IPS-18c (cell line): ENCODE data around the gene SPANXC.
"Not testable (repeated sequence)": the region's sequence is repeated elsewhere in the genome, so short reads cannot be mapped to it uniquely, and the experiment has no call there.

Experiments
- H3K4me3 ChIP-seq: 2 replicates; pipeline ENCODE4 v1.7.0; 2013; ENCODE audit warnings: low read depth, mild to moderate bottlenecking, low read length, moderate library complexity; ENCODE audit not compliant: insufficient read depth
- H3K9me3 ChIP-seq: one replicate; pipeline ENCODE4 v1.6.1; 2013; ENCODE audit warnings: mild to moderate bottlenecking, low read length, moderate library complexity; ENCODE audit not compliant: control insufficient read depth, insufficient read depth

SPANXC gene

DNA sequence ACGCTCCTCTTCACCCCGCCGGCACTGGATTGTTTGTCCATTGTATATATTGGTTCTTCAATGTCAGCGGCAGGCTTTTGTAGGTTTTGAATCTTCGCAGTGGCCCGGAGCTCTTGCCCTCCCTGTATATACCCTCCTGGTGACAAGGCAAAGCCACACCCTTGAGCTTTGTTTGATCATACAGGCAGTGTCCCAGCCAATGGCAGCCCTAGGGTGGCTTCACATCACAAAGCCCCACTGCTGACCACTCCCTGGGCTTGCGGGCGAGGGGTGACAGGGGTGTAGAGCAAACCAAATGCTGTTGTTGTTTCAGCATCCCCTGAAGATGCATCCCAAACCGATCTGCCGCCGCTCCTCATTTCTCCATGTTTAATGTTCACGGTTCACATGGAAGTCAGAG, at the start of gene SPANXC:
Gene SPANXC (minus strand): TSS at position 101 of the 400 bp plus-strand sequence. CDS start 60 bp downstream, at position 41.
- not testable (repeated sequence) for H3K9me3 ChIP-seq, H3K4me3 ChIP-seq

GRCh38 chrX:141279476-141279875, 37.2 kb upstream of the SPANXC start:
- peaks cover 2% of the 10 kb centered on the region for H3K9me3 ChIP-seq

DNA sequence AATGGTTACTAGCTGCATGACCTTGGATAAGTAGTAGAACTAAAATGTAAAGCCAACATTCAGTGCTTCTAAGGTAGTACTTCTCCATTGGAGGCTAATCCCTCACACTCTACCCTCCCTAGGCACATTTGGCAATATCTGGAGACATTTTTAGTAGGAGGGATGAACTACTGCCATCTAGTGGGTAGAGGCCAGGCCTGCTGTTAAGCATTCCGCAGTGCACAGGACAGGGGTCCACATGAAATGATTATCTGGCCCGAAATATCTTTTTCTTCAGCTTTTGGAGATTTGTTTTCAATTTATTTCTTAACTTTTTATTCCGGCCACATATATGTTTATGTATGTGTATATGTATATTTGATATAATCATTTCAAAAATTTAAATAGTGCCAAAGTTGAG, 36.0 kb upstream of the SPANXC start:
- H3K9me3 ChIP-seq, result peaks cover 2% of the 10 kb centered on the region
- H3K4me3 ChIP-seq, result no peak overlapping the region

More at GRCh38 chrX:141279476-141279875, 37.2 kb upstream of the SPANXC start:
- no peak overlapping the region for H3K4me3 ChIP-seq

DNA sequence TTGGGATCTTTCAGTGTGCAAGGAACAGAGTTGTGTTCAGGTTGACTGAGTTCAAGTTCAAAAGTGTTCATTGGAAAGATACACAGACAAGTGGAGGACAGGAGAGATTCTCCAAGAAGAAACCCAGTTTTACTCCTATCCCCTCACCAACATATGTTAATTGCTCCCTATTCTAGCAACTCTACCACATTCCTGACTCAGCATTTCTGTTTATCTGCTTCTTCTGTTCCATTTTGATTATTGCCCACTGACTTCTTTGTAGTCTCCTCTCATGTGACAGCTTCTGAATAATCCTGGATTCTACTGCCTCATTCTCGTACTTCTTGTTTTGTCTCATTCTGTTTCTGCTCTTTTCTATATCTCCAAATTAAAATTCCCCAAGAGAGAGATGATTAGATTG, 15.8 kb upstream of the SPANXC start:
- no peak overlapping the region for H3K4me3 ChIP-seq
- no peaks in the 10 kb centered on the region for H3K9me3 ChIP-seq

DNA sequence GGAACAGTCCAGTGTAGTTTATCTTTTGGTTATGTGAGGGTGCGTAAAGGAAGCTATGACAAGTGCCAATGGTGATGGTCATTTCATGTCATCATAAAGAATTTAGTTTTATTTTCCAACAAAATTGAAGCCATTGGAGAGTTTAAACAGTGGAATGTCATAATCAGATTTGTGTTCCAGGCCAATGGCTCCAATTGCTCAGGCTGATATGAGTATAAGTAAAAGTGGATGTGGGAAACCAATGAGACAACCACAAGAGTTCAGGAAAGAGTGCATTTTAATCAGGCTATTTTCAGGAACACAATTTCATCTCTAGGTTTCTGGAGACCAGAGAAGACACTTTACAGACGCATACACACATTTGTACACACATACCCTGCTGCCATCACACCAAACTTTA, 20.7 kb downstream of the SPANXC start:
- H3K9me3 ChIP-seq, result no peaks in the 10 kb centered on the region
- H3K4me3 ChIP-seq, result no peak overlapping the region

DNA sequence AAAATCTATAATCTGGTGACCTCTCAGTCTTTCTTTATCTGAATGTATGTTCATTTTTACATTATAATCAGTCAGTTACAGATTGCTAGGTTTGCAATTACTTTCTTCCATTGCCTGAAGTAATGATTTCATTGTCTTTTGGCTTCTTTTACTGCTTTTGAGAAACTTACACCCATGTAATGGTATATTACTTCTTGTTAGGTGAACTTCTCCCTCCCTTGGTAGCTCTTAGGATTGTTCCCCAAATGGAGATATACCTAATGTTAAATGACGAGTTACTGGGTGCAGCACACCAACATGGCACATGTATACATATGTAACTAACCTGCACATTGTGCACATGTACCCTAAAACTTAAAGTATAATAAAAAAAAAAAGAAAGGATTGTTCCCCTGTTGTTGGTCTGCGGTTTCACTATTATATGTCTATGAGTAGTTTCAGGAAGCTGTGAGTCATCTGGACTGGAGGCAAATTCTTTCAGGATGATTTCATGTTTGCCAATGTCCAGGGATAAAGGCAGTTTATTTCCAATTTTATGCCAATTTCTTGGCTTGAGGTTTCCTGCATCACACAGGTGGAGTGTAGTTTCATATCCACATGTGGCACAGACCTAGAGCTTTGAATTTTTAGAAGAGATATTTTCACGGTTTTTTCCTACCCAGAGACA, 21.8 kb downstream of the SPANXC start:
- Histone ChIP-seq H3K9me3 (no peaks in the 10 kb centered on the region), H3K4me3 (no peak overlapping the region)

- H3K4me3 ChIP-seq, result no peak overlapping the region
- peaks cover 3% of the 10 kb centered on the region for H3K9me3 ChIP-seq
These were observed 28.1 kb downstream of the SPANXC start for GRCh38 chrX:141214196-141214595.

GRCh38 chrX:141201962-141202361, 40.4 kb downstream of the SPANXC start:
- no peak overlapping the region for H3K4me3 ChIP-seq
- no peaks in the 10 kb centered on the region for H3K9me3 ChIP-seq
